Stomach (tissue), 4 donors: Measurements from ENCODE around the gene UPF1.

ENCODE experiments used
- CTCF ChIP-seq, 7 experiments: fragments of 450-650 bp in 4 of 7; fragments of 200-600 bp in 3 of 7; sonication (generic) in 3 of 7; IDR thresholded peaks; one replicate each; pipeline ENCODE4 v1.5.1; 2016 to 2019; ENCODE audit warnings: antibody characterized with exemption in 7 of 7, control low read depth in 2 of 7, mild to moderate bottlenecking in 1 of 7
- POLR2AphosphoS5 ChIP-seq, 3 donors: sonication (generic); formaldehyde crosslinking; IDR thresholded peaks; one replicate each; pipeline ENCODE4 v1.6.1; 2016; ENCODE audit warnings: antibody characterized with exemption in 3 of 3

GRCh38 chr19:18789422-18789869, 42.3 kb upstream of the UPF1 start:
- TF ChIP-seq POLR2AphosphoS5 (IDR thresholded peaks at IDR 0.05) (no peak), CTCF (IDR thresholded peaks at IDR 0.05) (no peak)
